GM18508 (cell line): ENCODE measurements around the gene SPHKAP.
"Not testable (repeated sequence)": the region's sequence is repeated elsewhere in the genome, so short reads cannot be mapped to it uniquely, and the experiment has no call there.

ENCODE experiments used
- ATAC-seq: cut with Tn5 transposase; IDR thresholded peaks from one replicate; pipeline ENCODE4 v1.9.1; 2021; ENCODE audit warnings: moderate number of reproducible peaks; ENCODE audit not compliant: insufficient read depth, unreplicated experiment

Gene SPHKAP

GRCh38 chr2:228039752-228040534, 141.5 kb downstream of the SPHKAP start:
- peak; percentile 94 for ATAC-seq

- ATAC-seq, result no peak
Observed at GRCh38 chr2:228038967-228039366, 142.5 kb downstream of the SPHKAP start.

GRCh38 chr2:228037915-228038314, 143.6 kb downstream of the SPHKAP start:
- ATAC-seq, result no peak

- no peak for ATAC-seq
Observed at GRCh38 chr2:228023619-228024018, 157.9 kb downstream of the SPHKAP start.

- ATAC-seq, result no peak
Observed at GRCh38 chr2:228018311-228018710, 163.2 kb downstream of the SPHKAP start.

GRCh38 chr2:228017784-228018183, 163.7 kb downstream of the SPHKAP start:
- ATAC-seq, result no peak

- peak; percentile 55 for ATAC-seq
Observed at GRCh38 chr2:228016402-228016801, 165.1 kb downstream of the SPHKAP start.

- no peak for ATAC-seq
Observed at GRCh38 chr2:228015741-228016140, 165.7 kb downstream of the SPHKAP start.

GRCh38 chr2:227996366-227996765, 185.1 kb downstream of the SPHKAP start:
- no peak for ATAC-seq

GRCh38 chr2:227990937-227991336, 190.6 kb downstream of the SPHKAP start:
- no peak for ATAC-seq

- no peak for ATAC-seq
Observed at GRCh38 chr2:227973241-227973640, 208.2 kb downstream of the SPHKAP start.

GRCh38 chr2:227971619-227972230, 209.8 kb downstream of the SPHKAP start:
- ATAC-seq, result no peak

- ATAC-seq, result no peak
Observed at GRCh38 chr2:227960317-227960716, 221.2 kb downstream of the SPHKAP start.

GRCh38 chr2:227942965-227943364, 238.5 kb downstream of the SPHKAP start:
- ATAC-seq, result no peak

- ATAC-seq, result no peak
Observed at GRCh38 chr2:227942021-227942420, 239.5 kb downstream of the SPHKAP start.

GRCh38 chr2:227939271-227940027, 242.0 kb downstream of the SPHKAP start:
- no peak for ATAC-seq

GRCh38 chr2:227936249-227936648, 245.2 kb downstream of the SPHKAP start:
- ATAC-seq, result not testable (repeated sequence)

- no peak for ATAC-seq
Observed at GRCh38 chr2:227933884-227934283, 247.6 kb downstream of the SPHKAP start.

GRCh38 chr2:227932403-227932802, 249.1 kb downstream of the SPHKAP start:
- ATAC-seq, result no peak

GRCh38 chr2:227932001-227932400, 249.5 kb downstream of the SPHKAP start:
- no peak for ATAC-seq
